Measurements from ENCODE around the gene LRMDA.

DNA sequence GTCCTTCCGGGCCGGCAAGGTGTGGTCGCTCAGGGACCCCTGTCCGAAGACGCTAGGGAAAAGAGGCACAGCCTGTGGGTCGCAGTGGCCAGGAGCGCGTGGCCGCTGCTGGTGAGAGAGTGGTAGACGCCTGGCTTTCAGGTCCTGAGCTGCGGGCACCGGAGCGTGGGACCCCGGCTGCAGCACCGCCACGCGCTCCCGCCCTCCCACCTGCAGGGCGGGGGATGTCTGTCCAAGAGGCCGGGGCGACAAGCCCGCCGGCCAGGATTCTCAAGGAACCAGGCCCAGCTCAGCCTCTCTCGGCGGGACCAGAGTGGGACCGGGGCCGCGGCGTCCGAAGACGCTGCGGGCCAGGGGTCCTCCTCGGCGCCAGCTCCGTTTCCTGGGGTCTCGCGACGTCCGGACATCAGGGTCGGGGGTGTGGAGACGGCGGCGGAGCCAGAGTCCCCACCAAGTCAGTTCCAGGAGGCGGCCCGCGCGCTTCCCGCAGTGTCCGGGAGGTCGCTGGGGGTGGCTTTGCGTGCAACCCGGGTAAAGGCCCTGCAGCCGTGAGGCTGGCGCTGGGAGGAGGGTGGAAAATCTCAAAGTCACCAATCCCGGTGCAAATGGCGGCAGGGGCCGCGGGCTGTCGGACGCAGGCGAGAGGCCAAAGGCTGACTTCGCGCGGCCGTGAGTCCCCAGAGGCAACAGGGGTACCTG, 35.3 kb upstream of the LRMDA start:
- TF ChIP-seq, protein P1, sequence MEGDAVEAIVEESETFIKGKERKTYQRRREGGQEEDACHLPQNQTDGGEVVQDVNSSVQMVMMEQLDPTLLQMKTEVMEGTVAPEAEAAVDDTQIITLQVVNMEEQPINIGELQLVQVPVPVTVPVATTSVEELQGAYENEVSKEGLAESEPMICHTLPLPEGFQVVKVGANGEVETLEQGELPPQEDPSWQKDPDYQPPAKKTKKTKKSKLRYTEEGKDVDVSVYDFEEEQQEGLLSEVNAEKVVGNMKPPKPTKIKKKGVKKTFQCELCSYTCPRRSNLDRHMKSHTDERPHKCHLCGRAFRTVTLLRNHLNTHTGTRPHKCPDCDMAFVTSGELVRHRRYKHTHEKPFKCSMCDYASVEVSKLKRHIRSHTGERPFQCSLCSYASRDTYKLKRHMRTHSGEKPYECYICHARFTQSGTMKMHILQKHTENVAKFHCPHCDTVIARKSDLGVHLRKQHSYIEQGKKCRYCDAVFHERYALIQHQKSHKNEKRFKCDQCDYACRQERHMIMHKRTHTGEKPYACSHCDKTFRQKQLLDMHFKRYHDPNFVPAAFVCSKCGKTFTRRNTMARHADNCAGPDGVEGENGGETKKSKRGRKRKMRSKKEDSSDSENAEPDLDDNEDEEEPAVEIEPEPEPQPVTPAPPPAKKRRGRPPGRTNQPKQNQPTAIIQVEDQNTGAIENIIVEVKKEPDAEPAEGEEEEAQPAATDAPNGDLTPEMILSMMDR (IDR thresholded peaks at IDR 0.05): no peak
- TF ChIP-seq POLR2A (IDR thresholded peaks at IDR 0.05) (no peak), POLR2AphosphoS5 (IDR thresholded peaks at IDR 0.05) (no peak)
